Lower lobe of right lung (tissue), 2 donors: ENCODE data around the gene PHLPP1. TPM values are rescaled to one million over a fixed set of nuclear protein-coding genes. Genes with fewer than 3 reads are reported as not detected.
A peak's percentile ranks its signal among the peaks of the same experiment; 100 is the strongest.

ENCODE experiments used
- ATAC-seq, 2 donors: fragments of 200-7000 bp; cut with Tn5 transposase; one replicate each; pipeline ENCODE4 v1.9.1; 2020 to 2022; ENCODE audit warnings: mild to moderate bottlenecking in 2 of 2, moderate library complexity in 2 of 2
- DNase-seq: peaks from one replicate; pipeline ENCODE4 v3.0.0-alpha.2; 2020
- H3K27ac ChIP-seq: fragments of 200-600 bp; one replicate; pipeline ENCODE4 v1.8.0; 2022
- H3K27me3 ChIP-seq: fragments of 200-600 bp; one replicate; pipeline ENCODE4 v1.8.0; 2022; ENCODE audit warnings: low read depth
- H3K36me3 ChIP-seq: fragments of 200-600 bp; one replicate; pipeline ENCODE4 v1.8.0; 2022; ENCODE audit warnings: mild to moderate bottlenecking
- H3K4me1 ChIP-seq: fragments of 200-600 bp; one replicate; pipeline ENCODE4 v1.8.0; 2022
- H3K4me3 ChIP-seq: fragments of 200-600 bp; one replicate; pipeline ENCODE4 v1.8.0; 2022; ENCODE audit warnings: mild to moderate bottlenecking
- H3K9me3 ChIP-seq: fragments of 200-600 bp; one replicate; pipeline ENCODE4 v1.8.0; 2022
- intact Hi-C: fragments of 100-400 bp; cut with DNase I; formaldehyde crosslinking; loops from one replicate; pipeline ENCODE4 v1.11.0; 2022
- total RNA-seq: library from RNA; stranded (reverse); fragmentation: NEBNext Ultra II Directional; extraction: Animal tissue kit (Norgen Biotek cat#: 25700); gene quantifications from one replicate; pipeline ENCODE4 v1.2.1, GENCODE V29; 2021
- TF ChIP-seq, protein P1 (sequence below): fragments of 200-600 bp; IDR thresholded peaks from one replicate; pipeline ENCODE4 v1.8.0; 2022; ENCODE audit warnings: antibody characterized with exemption, mild to moderate bottlenecking
- donor health status: DM: no; HTN: yes; CAD: no; lungs with severe emphysema.

The PHLPP1 gene
- total RNA-seq, 1 donor from 2014 or later: 12.6 TPM

DNA sequence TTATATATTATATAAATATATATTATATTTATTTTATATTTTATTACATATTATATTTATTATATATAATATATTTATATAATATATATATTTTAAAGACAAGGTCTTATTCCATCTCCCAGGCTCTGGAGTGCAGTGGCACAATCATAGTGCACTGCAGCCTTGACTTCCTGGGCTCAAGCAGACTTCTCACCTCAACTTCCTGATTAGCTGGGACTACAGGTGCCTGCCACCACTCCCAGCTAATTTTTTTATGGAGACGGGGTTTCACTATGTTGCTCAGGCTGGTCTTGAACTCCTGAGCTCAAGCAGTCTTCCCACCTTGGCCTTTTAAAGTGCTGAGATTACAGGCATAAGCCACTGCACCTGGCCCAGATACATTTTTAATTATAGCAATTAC lies 110.0 kb downstream of the PHLPP1 start:
- intact Hi-C loops: no loop called here
- peaks cover 6% of the 10 kb centered on the region for H3K4me1 ChIP-seq
- no peaks in the 10 kb centered on the region for H3K36me3 ChIP-seq
- H3K27ac ChIP-seq: no peak overlapping the region
- H3K4me3 ChIP-seq: no peak overlapping the region
- no peaks in the 10 kb centered on the region for H3K9me3 ChIP-seq
- H3K27me3 ChIP-seq: no peaks in the 10 kb centered on the region
- DNase-seq (no peak), ATAC-seq (no peak)
- TF ChIP-seq, protein P1, sequence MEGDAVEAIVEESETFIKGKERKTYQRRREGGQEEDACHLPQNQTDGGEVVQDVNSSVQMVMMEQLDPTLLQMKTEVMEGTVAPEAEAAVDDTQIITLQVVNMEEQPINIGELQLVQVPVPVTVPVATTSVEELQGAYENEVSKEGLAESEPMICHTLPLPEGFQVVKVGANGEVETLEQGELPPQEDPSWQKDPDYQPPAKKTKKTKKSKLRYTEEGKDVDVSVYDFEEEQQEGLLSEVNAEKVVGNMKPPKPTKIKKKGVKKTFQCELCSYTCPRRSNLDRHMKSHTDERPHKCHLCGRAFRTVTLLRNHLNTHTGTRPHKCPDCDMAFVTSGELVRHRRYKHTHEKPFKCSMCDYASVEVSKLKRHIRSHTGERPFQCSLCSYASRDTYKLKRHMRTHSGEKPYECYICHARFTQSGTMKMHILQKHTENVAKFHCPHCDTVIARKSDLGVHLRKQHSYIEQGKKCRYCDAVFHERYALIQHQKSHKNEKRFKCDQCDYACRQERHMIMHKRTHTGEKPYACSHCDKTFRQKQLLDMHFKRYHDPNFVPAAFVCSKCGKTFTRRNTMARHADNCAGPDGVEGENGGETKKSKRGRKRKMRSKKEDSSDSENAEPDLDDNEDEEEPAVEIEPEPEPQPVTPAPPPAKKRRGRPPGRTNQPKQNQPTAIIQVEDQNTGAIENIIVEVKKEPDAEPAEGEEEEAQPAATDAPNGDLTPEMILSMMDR: no peak

DNA sequence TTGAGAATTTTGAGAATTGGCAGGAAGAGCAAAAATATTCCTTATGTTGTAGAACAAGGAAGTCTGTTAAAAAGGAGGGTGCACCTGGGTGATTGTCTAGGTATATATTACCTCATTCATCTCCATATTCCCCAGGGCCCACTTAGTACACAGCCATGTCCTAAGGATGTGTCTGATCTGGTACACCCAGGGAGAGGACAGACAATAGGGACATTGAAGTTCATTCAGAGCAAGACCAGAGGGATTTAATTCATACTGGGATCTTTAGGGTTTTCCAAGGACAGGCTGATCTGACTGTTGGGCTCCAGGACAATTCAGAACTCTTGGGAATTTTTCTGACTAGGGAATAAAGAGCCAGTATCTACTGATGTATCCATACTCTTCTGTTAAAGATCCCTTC lies 112.1 kb downstream of the PHLPP1 start:
- no peaks in the 10 kb centered on the region for H3K9me3 ChIP-seq
- H3K4me1 ChIP-seq: peaks cover 10% of the 10 kb centered on the region
- ATAC-seq (peak in 1 of 2 donors; percentile 11), DNase-seq (no peak)
- no peak overlapping the region for H3K27ac ChIP-seq
- H3K27me3 ChIP-seq: no peaks in the 10 kb centered on the region
- intact Hi-C loops: no loop called here
- no peaks in the 10 kb centered on the region for H3K36me3 ChIP-seq
- H3K4me3 ChIP-seq: no peak overlapping the region
- TF ChIP-seq, protein P1: no peak

DNA sequence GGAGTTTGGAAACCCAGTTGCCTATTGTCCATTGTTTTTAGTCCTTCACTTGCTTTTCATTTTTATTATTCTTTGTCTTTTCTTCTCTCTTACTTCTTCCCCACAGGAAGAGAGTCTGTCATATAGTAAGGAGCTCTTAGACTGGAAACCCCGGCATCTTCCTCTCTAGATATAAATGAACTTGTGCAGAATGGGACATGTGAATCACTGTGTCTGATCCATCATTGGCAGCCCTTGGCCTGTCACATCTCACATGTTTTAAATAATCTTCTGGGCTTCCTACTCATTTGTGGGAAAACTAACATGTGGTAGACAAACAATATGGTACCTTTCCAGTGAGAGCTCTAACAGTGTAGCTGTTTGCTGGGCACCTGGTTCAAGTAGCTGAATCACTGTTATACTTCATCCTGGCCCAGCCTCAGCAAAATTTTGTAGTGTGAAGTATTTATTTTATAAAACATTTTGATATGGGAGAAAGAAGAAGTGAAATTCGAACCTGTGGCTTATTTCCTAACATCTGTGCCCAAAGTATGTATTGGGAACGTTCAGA lies 112.8 kb downstream of the PHLPP1 start:
- Histone ChIP-seq H3K36me3 (no peaks in the 10 kb centered on the region), H3K4me1 (peaks cover 18% of the 10 kb centered on the region), H3K27ac (no peak overlapping the region), H3K4me3 (no peak overlapping the region), H3K9me3 (no peaks in the 10 kb centered on the region), H3K27me3 (no peaks in the 10 kb centered on the region)
- intact Hi-C loops: no loop called here
- ATAC-seq (no peak), DNase-seq (no peak)
- TF ChIP-seq, protein P1: no peak

GRCh38 chr18:62828852-62829251 lies 113.5 kb downstream of the PHLPP1 start:
- DNase-seq: no peak
- Histone ChIP-seq H3K27ac (no peak overlapping the region), H3K36me3 (no peaks in the 10 kb centered on the region), H3K4me1 (peaks cover 18% of the 10 kb centered on the region), H3K27me3 (no peaks in the 10 kb centered on the region), H3K4me3 (no peak overlapping the region), H3K9me3 (no peaks in the 10 kb centered on the region)
- TF ChIP-seq, protein P1: no peak
- intact Hi-C loops: no loop called here
- no peak for ATAC-seq

DNA sequence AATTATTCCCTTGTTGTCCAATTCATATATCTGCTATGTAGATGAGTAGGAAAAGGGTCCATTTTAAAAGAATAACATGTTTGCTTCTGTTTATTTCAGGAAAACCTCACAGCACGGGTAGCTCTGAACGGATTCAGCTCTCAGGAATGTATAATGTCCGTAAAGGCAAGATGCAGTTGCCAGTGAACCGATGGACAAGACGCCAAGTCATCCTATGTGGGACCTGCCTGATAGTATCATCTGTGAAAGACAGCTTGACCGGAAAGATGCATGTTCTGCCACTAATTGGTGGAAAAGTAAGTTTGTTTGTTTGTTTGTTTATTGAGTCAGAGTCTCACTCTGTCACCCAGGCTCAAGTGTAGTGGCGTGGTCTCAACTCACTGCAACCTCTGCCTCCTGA lies 114.6 kb downstream of the PHLPP1 start:
- ATAC-seq (no peak), DNase-seq (no peak)
- TF ChIP-seq, protein P1: no peak
- H3K27me3 ChIP-seq: no peaks in the 10 kb centered on the region
- no peaks in the 10 kb centered on the region for H3K9me3 ChIP-seq
- H3K27ac ChIP-seq: no peak overlapping the region
- no peaks in the 10 kb centered on the region for H3K36me3 ChIP-seq
- H3K4me3 ChIP-seq: no peak overlapping the region
- intact Hi-C loops: no loop called here
- peaks cover 21% of the 10 kb centered on the region for H3K4me1 ChIP-seq

DNA sequence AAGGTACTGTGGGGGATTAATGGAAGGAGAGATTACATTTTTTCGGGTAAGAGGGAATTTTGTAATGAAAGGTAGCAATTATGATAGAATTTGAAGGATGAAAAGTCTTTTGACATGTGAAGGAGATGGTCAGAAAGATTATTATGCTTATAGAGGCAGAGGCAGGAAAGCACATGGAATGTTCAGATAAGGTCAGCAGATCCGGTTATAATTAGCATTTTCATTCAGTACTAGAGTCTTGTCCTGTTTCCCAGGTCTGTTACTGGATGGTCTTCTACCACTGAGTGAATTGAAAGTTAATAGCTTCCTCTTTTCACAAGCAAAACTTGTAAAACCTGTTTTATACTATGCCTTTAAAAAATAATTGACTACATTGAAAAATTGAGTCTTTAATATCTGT lies 116.9 kb downstream of the PHLPP1 start:
- Histone ChIP-seq H3K9me3 (no peaks in the 10 kb centered on the region), H3K36me3 (no peaks in the 10 kb centered on the region), H3K27ac (no peak overlapping the region), H3K27me3 (no peaks in the 10 kb centered on the region), H3K4me3 (no peak overlapping the region), H3K4me1 (peaks cover 21% of the 10 kb centered on the region)
- ATAC-seq: no peak
- TF ChIP-seq, protein P1: no peak
- DNase-seq: no peak
- intact Hi-C loops: no loop called here
